H9 (cell line): ENCODE data around the gene LIPC. TPM values are rescaled to one million over a fixed set of nuclear protein-coding genes. Genes with fewer than 3 reads are reported as not detected.

Source experiments
- DNase-seq: peaks from one replicate; pipeline ENCODE4 v3.0.0-alpha.2; 2017
- H2AFZ ChIP-seq: one replicate; pipeline ENCODE4 v1.6.1; 2013; ENCODE audit warnings: mild to moderate bottlenecking, low read length, control low read depth, moderate library complexity
- H2AK5ac ChIP-seq: 2 replicates; pipeline ENCODE4 v1.6.1; 2013; ENCODE audit warnings: low read length, control low read depth, mixed read lengths; ENCODE audit not compliant: insufficient read length
- H2BK120ac ChIP-seq: one replicate; pipeline ENCODE4 v1.6.1; 2013; ENCODE audit warnings: low read depth, mild to moderate bottlenecking, low read length, control low read depth, inconsistent platforms; ENCODE audit not compliant: poor library complexity, severe bottlenecking
- H2BK12ac ChIP-seq: 2 replicates; pipeline ENCODE4 v1.6.1; 2013; ENCODE audit warnings: low read length, control low read depth, mixed read lengths, low read depth; ENCODE audit not compliant: insufficient read length
- H2BK15ac ChIP-seq: 2 replicates; pipeline ENCODE4 v1.6.1; 2013; ENCODE audit warnings: low read depth, low read length, control low read depth
- H2BK20ac ChIP-seq: one replicate; pipeline ENCODE4 v1.6.1; 2013; ENCODE audit warnings: low read depth, mild to moderate bottlenecking, low read length, control low read depth, inconsistent platforms; ENCODE audit not compliant: poor library complexity, severe bottlenecking
- H2BK5ac ChIP-seq: 2 replicates; pipeline ENCODE4 v1.6.1; 2013; ENCODE audit warnings: low read length, control low read depth, mixed read lengths; ENCODE audit not compliant: insufficient read length
- H3K14ac ChIP-seq: 2 replicates; pipeline ENCODE4 v1.6.1; 2013; ENCODE audit warnings: low read length, control low read depth; ENCODE audit not compliant: insufficient read depth
- H3K18ac ChIP-seq: 2 replicates; pipeline ENCODE4 v1.6.1; 2013; ENCODE audit warnings: low read depth, mild to moderate bottlenecking, mixed read lengths, low read length, control low read depth; ENCODE audit not compliant: insufficient read length
- H3K23ac ChIP-seq: 2 replicates; pipeline ENCODE4 v1.6.1; 2013; ENCODE audit warnings: low read length, control low read depth, mixed read lengths, low read depth; ENCODE audit not compliant: insufficient read length
- H3K23me2 ChIP-seq: 2 replicates; pipeline ENCODE4 v1.6.1; 2013; ENCODE audit warnings: low read depth, mild to moderate bottlenecking, mixed read lengths, low read length, control low read depth; ENCODE audit not compliant: insufficient read length, poor library complexity, severe bottlenecking
- H3K27ac ChIP-seq: 2 replicates; pipeline ENCODE4 v1.5.1; 2013; ENCODE audit warnings: low read length, control low read depth, mixed read lengths, low read depth; ENCODE audit not compliant: insufficient read length
- H3K27me3 ChIP-seq: 2 replicates; pipeline ENCODE4 v1.6.1; 2013; ENCODE audit warnings: low read length, control low read depth, inconsistent platforms; ENCODE audit not compliant: insufficient read depth
- H3K4ac ChIP-seq: 2 replicates; pipeline ENCODE4 v1.6.1; 2013; ENCODE audit warnings: low read depth, mild to moderate bottlenecking, control low read depth, inconsistent platforms, low read length, moderate library complexity
- H3K4me1 ChIP-seq: 2 replicates; pipeline ENCODE4 v1.6.1; 2013; ENCODE audit warnings: low read length, control low read depth, inconsistent platforms; ENCODE audit not compliant: insufficient read depth
- H3K4me2 ChIP-seq: 2 replicates; pipeline ENCODE4 v1.6.1; 2013; ENCODE audit warnings: low read length, control low read depth, mixed read lengths; ENCODE audit not compliant: insufficient read length, insufficient read depth
- H3K56ac ChIP-seq: 2 replicates; pipeline ENCODE4 v1.6.1; 2013; ENCODE audit warnings: low read depth, mild to moderate bottlenecking, mixed read lengths, low read length, control low read depth; ENCODE audit not compliant: insufficient read length
- H3K79me1 ChIP-seq: 2 replicates; pipeline ENCODE4 v1.6.1; 2013; ENCODE audit warnings: low read depth, mild to moderate bottlenecking, moderate library complexity, low read length, control low read depth, inconsistent platforms; ENCODE audit not compliant: insufficient read depth, poor library complexity, severe bottlenecking
- H3K79me2 ChIP-seq: 2 replicates; pipeline ENCODE4 v1.6.1; 2013; ENCODE audit warnings: low read length, control low read depth, inconsistent platforms; ENCODE audit not compliant: insufficient read depth
- H3K9ac ChIP-seq: 2 replicates; pipeline ENCODE4 v1.6.1; 2013; ENCODE audit warnings: low read length, control low read depth, mixed read lengths; ENCODE audit not compliant: insufficient read length; ENCODE audit errors: extremely low read depth
- H3K9me3 ChIP-seq: one replicate; pipeline ENCODE4 v1.6.1; 2013; ENCODE audit warnings: low read depth, low read length, inconsistent platforms; ENCODE audit not compliant: control insufficient read depth
- H3T11ph ChIP-seq: one replicate; pipeline ENCODE4 v1.6.1; 2013; ENCODE audit warnings: mild to moderate bottlenecking, low read length, control low read depth, inconsistent platforms
- H4K20me1 ChIP-seq: one replicate; pipeline ENCODE4 v1.6.1; 2013; ENCODE audit not compliant: control insufficient read depth, insufficient read length, insufficient read depth
- H4K5ac ChIP-seq: 2 replicates; pipeline ENCODE4 v1.6.1; 2013; ENCODE audit warnings: low read depth, mild to moderate bottlenecking, mixed read lengths, low read length, control low read depth; ENCODE audit not compliant: insufficient read length
- H4K8ac ChIP-seq: replicated peaks from 2 replicates; pipeline ENCODE4 v1.6.1; 2013; ENCODE audit warnings: low read length, control low read depth, mixed read lengths, low read depth; ENCODE audit not compliant: insufficient read length
- H4K91ac ChIP-seq: 2 replicates; pipeline ENCODE4 v1.6.1; 2013; ENCODE audit warnings: low read depth, mild to moderate bottlenecking, moderate library complexity, mixed read lengths, low read length, control low read depth; ENCODE audit not compliant: insufficient read length
- H3K27ac Mint-ChIP-seq, 3 experiments: 2 replicates in 2 of 3; 3 replicates in 1 of 3; pipeline ENCODE4 v1.8.0; 2020 to 2021; ENCODE audit warnings: mixed read lengths in 3 of 3, mild to moderate bottlenecking in 1 of 3, moderate library complexity in 1 of 3
- H3K27me3 Mint-ChIP-seq: 2 replicates; pipeline ENCODE4 v1.8.0; 2021; ENCODE audit warnings: low read depth, mild to moderate bottlenecking, moderate library complexity, mixed read lengths
- H3K36me3 Mint-ChIP-seq, 3 experiments: 2 replicates in 2 of 3; 3 replicates in 1 of 3; pipeline ENCODE4 v1.8.0; 2020 to 2021; ENCODE audit warnings: low read depth in 3 of 3, mixed read lengths in 3 of 3; ENCODE audit not compliant: insufficient read depth in 1 of 3
- H3K4me1 Mint-ChIP-seq, 2 experiments: 2 replicates each; pipeline ENCODE4 v1.8.0; 2020; ENCODE audit warnings: mixed read lengths in 2 of 2
- H3K4me3 Mint-ChIP-seq, 2 experiments: 2 replicates in 1 of 2; 3 replicates in 1 of 2; pipeline ENCODE4 v1.8.0; 2020 to 2021; ENCODE audit warnings: mild to moderate bottlenecking in 2 of 2, mixed read lengths in 2 of 2, moderate library complexity in 1 of 2
- H3K9me3 Mint-ChIP-seq, 2 experiments: 2 replicates in 1 of 2; 3 replicates in 1 of 2; pipeline ENCODE4 v1.8.0; 2020; ENCODE audit warnings: mild to moderate bottlenecking in 2 of 2, mixed read lengths in 2 of 2, moderate library complexity in 1 of 2
- WGBS: extraction: QIAGEN DNeasy Blood & Tissue Kit; methylation state at CpG from one replicate; pipeline ENCODE4 v1.1.7; 2013; ENCODE audit warnings: missing lambda C conversion rate, low lambda C conversion rate, mixed read lengths; ENCODE audit not compliant: insufficient read length; ENCODE audit errors: extremely low coverage; 5-methylcytosine and 5-hydroxymethylcytosine counted together
- total RNA-seq: library from RNA; stranded (reverse); gene quantifications from 2 replicates; pipeline ENCODE4 v1.2.1, GENCODE V29; 2021
- TF ChIP-seq, protein P1 (sequence below): fragments of 200-600 bp; sonication (generic); conservative IDR thresholded peaks from 3 replicates; pipeline ENCODE4 v1.8.0; 2021; ENCODE audit warnings: antibody characterized with exemption, mild to moderate bottlenecking

LIPC gene
- total RNA-seq, 1 experiment from 2014 or later: not detected

DNA sequence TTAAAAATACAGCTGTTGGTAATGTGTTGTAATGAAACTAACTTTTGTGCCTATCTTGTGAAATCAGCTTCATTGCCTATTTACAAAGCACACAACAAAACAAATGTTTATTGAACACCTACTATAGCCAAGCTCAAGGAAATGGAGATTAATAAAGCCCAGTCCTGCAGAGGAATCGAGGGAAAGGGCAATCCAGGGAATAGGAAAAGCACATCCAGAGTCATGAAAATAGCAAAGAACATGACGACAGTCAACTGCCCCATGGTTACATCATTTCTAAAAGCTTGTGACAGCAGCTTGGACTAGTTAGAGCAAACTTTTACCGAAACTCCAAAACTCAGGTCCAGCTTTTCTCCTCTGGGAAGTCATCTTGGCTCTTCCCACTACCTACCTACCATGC lies 157.3 kb downstream of the LIPC start:
- no peak overlapping the region for H3T11ph ChIP-seq
- H3K56ac ChIP-seq: no peak overlapping the region
- no peaks in the 10 kb centered on the region for H3K79me2 ChIP-seq
- 0 out of 5 replicates have a peak, but pooled peaks cover 0 to under 1% of the 10 kb centered on the region in 2 experiments for H3K9me3 Mint-ChIP-seq
- no peak overlapping the region for H3K23ac ChIP-seq
- H3K36me3 Mint-ChIP-seq: peaks cover 0 to 6% (median 5%) of the 10 kb centered on the region in 3 experiments; a peak in 3 of 7 replicates
- no peak overlapping the region for H4K91ac ChIP-seq
- TF ChIP-seq, protein P1, sequence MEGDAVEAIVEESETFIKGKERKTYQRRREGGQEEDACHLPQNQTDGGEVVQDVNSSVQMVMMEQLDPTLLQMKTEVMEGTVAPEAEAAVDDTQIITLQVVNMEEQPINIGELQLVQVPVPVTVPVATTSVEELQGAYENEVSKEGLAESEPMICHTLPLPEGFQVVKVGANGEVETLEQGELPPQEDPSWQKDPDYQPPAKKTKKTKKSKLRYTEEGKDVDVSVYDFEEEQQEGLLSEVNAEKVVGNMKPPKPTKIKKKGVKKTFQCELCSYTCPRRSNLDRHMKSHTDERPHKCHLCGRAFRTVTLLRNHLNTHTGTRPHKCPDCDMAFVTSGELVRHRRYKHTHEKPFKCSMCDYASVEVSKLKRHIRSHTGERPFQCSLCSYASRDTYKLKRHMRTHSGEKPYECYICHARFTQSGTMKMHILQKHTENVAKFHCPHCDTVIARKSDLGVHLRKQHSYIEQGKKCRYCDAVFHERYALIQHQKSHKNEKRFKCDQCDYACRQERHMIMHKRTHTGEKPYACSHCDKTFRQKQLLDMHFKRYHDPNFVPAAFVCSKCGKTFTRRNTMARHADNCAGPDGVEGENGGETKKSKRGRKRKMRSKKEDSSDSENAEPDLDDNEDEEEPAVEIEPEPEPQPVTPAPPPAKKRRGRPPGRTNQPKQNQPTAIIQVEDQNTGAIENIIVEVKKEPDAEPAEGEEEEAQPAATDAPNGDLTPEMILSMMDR: no peak
- H2BK15ac ChIP-seq: no peak overlapping the region
- H3K18ac ChIP-seq: no peak overlapping the region
- H3K4ac ChIP-seq: no peak overlapping the region
- no peak for DNase-seq
- no peaks in the 10 kb centered on the region for H3K79me1 ChIP-seq
- no peaks in the 10 kb centered on the region for H3K27me3 ChIP-seq
- no peaks in the 10 kb centered on the region for H3K23me2 ChIP-seq
- no CpG with 5 or more reads among the region's 3 CpGs for WGBS
- no peak overlapping the region for H2BK120ac ChIP-seq
- no peak overlapping the region for H2BK20ac ChIP-seq
- peaks cover 3 to 4% of the 10 kb centered on the region in 2 experiments; a peak in 1 of 4 replicates for H3K4me1 Mint-ChIP-seq
- H2AK5ac ChIP-seq: no peak overlapping the region
- no peak overlapping the region for H2BK12ac ChIP-seq
- H3K9ac ChIP-seq: no peak overlapping the region
- no peak overlapping the region for H3K4me2 ChIP-seq
- peaks cover 5% of the 10 kb centered on the region; the same call in 1 of the 2 replicates for H3K4me1 ChIP-seq
- H3K9me3 ChIP-seq: no peaks in the 10 kb centered on the region
- no peak overlapping the region for H3K4me3 Mint-ChIP-seq
- no peak overlapping the region for H4K8ac ChIP-seq
- H2BK5ac ChIP-seq: no peak overlapping the region
- no peak overlapping the region for H3K14ac ChIP-seq
- H3K27ac Mint-ChIP-seq: no peak overlapping the region; a peak in 1 of 7 replicates
- H2AFZ ChIP-seq: no peak overlapping the region
- no peaks in the 10 kb centered on the region for H4K20me1 ChIP-seq
- H4K5ac ChIP-seq: no peak overlapping the region
- H3K27ac ChIP-seq: no peak overlapping the region
- no peaks in the 10 kb centered on the region for H3K27me3 Mint-ChIP-seq
